Uterus (tissue), 2 donors: Measurements from ENCODE around the gene NUDT2.

Experiments
- CTCF ChIP-seq, 4 experiments: fragments of 200-600 bp in 2 of 4; fragments of 450-650 bp in 2 of 4; sonication (generic) in 2 of 4; IDR thresholded peaks; one replicate each; pipeline ENCODE4 v1.5.1; 2016 to 2019; ENCODE audit warnings: antibody characterized with exemption in 4 of 4, mild to moderate bottlenecking in 2 of 4, moderate library complexity in 1 of 4
- POLR2A ChIP-seq, 2 donors: fragments of 450-650 bp; IDR thresholded peaks; one replicate each; pipeline ENCODE4 v1.6.1; 2016; ENCODE audit warnings: antibody characterized with exemption in 2 of 2, mild to moderate bottlenecking in 1 of 2, moderate library complexity in 1 of 2

- no peak for TF ChIP-seq CTCF (IDR thresholded peaks at IDR 0.05)
- no peak for TF ChIP-seq POLR2A (IDR thresholded peaks at IDR 0.05)
Measured at GRCh38 chr9:34291023-34291422, 38.3 kb upstream of the NUDT2 start.
